Hippocampal formation (tissue), 2 donors: Measurements from ENCODE around the gene MAML3.
A peak's percentile ranks its signal among the peaks of the same experiment; 100 is the strongest.

Experiments
- DNase-seq, 2 donors: peaks; one replicate each; lab custom pipeline; 2025; lab: John Stamatoyannopoulos, UW

The MAML3 gene

DNA sequence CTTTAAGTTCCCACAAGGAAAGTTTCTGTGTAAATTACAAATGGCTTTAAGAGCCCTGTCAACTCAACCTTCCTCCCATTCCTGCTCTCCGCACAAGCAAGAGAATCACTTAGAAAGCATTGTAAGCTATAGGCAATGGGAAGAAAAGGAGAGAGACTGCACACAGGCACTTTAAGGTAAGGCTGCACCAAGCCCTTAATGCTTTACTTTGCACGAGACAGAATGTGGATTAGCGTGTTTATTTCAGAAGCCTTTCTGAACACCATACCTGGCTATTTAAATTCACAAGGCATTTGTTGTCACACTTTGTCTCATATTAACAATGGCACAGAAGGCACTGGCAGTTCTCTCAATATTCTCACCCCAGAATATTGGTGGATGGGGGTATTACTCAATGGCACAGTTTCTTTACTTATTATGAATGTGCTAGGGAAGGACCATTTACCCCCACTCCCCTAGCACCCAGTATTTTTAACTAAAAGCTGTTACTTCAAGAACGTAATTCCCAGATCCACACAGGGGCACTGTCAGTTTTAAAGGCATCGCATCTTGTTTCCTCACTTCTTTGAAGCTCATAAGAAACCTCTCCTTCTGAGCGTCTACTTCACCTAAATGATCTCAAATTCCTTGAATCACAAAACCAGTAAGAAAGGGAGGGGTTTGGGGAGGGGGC, 150.0 kb downstream of the MAML3 start:
- no peak for DNase-seq

DNA sequence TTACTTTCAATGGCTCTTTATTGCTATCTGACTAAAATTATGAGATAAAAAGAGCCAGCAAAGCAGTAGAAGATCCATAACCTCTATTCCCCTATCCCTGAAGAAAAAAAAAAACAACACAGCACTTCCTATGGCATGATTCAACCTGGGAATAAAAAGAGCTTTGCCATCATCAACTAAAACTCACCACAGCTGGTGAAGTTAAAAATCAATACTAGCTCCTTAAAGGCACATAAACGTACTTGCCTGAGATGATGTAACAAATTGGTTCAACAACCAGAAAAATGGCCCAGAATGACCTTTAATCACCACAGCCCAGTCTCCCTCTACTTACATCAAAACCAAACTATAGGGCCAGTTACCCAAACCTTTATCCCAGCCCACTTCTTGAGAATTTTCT, 153.8 kb downstream of the MAML3 start:
- DNase-seq = no peak

DNA sequence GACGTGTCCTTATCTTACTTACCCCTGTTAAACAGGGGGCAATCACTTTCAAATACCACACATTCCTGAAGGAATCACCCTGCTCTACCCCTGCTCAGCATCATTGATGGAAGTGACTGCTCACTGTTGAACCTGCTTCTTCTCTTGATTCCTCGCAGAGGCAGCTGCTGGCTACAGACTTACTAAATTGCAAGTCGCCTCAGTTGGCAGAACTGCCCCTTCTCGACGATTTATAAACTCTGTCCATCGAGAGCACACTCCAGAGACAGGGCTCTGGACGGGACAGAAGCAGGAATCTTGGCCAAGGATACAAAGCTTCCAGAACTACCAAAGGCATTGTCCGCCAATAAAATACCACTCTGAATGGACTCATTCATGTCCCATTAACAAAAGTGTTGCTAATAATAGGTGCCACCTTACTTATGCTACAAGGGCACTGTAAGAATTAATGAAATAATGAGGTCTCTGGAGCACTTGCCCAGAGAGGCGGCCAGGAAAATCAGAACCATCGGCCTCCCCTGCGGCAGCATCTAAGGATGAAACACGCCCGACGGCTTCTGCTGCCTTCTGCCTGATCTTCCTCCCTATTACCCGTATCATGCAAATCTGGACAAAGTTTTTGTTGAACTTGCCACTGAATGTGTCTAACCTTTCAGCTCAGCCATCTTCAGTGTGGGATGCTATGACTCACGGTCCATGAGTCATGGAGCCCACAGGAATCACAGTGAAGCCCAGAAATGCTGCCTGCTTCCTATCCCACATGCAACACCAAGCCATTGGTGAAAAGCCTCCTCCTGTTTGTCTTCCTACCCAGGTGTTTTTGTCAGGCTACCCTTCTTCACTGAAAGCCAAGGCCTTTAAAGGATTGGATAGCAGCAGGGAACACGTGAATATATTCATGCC, 164.9 kb downstream of the MAML3 start:
- DNase-seq = no peak

DNA sequence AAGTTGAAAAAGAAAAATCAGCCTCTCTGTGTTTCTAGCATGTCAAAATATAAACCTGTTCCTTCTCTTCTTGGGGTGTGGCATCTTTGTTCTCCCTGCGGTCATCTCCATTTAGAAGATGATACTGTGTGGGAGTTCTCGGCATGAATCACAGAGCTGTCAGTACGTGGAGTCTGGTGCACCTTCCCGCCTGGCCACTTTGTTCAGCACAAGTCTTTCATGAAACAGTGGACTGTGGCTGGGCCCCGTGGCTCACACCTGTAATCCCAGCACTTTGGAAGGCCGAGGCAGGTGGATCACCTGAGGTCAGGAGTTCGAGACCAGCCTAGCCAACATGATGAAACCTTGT, 166.5 kb downstream of the MAML3 start:
- no peak for DNase-seq

DNA sequence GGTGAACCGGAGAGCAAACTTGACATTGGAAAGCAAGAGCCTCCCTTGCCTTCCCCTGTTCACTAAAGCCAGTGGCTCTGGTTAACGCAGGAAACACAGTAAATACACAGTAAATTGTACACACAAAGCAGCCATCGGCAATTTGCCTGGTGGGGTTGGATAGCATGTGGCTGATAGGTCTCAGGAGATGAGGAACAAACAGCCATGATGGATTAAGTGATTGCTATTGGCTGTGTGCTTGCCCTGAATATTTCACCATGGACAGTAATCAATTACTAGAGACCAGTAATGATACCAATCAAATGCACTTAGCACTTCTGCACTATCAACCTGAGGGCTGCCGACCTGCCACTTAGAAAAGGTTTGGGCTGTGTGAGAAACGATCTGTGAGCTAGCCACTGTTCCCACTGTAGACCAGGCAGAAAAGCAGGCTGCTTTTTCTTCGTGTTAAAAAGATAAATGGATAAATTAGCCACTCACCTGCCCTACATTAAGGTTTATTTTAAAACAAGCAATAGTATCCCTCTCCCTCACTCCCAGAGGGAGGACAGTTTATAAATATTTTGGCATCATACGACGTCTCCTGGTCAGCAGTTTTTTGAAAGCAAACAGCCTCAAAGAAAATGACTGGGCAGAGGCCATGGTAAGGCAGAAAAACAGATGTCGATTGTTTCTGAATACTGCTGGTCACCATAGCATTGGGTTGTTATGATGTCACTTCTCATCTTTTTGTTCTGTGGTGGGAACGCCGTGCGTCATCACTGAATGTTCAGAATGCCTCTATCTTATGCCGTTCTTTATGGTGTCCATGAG, 167.1 kb downstream of the MAML3 start:
- no peak for DNase-seq

GRCh38 chr4:139986106-139986505, 167.9 kb downstream of the MAML3 start:
- no peak for DNase-seq

DNA sequence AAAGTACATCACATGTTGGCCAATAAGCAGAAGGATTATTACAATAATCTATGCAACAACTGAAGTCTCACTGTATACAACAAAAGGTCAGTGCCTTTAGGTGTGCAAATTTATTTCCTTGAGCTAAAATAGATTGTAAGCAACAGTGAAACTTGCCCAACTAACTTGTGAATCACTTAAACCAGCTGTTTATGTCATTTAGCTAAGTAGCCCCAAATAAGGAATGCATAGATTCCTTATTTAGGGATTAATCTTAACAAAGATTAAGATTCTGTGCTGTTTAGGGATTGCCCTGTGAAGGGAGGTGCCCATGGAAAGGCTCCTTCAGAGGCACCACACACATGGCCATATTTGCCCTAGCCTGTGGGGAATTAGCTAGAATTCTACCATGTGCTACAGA, 168.6 kb downstream of the MAML3 start:
- DNase-seq = no peak

GRCh38 chr4:139984471-139984870, 169.5 kb downstream of the MAML3 start:
- no peak for DNase-seq

DNA sequence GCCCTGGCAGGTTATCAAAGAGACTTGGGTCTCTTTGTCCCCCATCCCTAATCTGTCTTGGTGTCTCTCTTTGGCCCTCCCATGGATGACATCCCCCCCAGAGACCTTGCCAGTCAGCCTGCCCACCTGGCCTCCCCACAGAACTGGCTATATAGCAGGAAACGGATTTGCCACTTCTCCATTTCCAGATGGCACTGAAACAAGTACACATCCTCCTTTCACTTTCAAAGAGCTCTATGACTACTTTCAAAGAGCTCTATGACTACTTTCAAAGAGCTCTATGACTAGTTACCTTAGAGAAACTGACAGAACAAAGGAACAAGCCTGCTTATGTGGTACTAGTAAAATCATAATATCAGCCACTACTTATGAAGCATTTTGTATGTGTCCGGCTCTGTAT, 175.3 kb downstream of the MAML3 start:
- no peak for DNase-seq

GRCh38 chr4:139977838-139978609, 176.0 kb downstream of the MAML3 start:
- no peak for DNase-seq

DNA sequence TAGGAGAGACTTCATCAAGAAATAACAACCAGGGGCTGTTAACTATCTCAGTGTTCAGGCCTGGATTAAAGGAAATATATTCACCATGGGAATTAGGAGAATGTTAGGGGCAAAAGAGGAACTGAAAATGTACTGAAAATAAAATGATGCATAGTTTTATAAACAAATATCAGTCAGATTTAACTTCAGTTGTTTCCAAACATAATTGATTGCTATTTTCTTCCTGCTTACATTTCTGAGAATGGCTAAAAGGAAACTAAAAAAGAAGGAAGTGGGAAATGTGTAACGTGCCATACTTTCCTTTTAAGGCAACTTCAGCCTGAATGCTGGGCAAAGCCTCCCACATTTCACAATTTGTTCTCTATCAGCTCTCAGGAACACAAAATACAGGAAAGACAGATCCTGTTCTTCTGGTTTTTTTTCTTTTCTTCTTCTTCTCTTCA, 178.1 kb downstream of the MAML3 start:
- peak in 1 of 2 donors; percentile 40 for DNase-seq

DNA sequence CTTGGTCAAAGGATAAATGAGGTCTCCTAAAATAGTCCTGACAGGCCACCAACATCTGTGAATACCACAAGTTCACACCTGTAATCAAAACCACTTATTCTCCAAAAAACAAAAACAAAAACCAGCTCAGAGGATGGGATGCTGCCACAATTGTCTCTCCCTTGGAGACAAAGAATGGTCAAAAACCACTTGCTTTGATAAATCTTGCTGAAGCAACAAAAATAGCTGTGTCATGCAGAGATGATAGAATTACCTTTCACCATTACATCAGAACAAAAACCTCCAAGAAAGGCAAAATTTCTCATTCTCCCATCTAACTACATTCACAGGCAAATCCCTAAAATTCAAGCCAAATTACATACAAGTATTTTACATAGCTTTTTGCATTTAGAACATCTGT, 180.4 kb downstream of the MAML3 start:
- no peak for DNase-seq

- DNase-seq = no peak
Observed at GRCh38 chr4:139973015-139973414, 181.0 kb downstream of the MAML3 start.

GRCh38 chr4:139972305-139972704, 181.7 kb downstream of the MAML3 start:
- DNase-seq = no peak

DNA sequence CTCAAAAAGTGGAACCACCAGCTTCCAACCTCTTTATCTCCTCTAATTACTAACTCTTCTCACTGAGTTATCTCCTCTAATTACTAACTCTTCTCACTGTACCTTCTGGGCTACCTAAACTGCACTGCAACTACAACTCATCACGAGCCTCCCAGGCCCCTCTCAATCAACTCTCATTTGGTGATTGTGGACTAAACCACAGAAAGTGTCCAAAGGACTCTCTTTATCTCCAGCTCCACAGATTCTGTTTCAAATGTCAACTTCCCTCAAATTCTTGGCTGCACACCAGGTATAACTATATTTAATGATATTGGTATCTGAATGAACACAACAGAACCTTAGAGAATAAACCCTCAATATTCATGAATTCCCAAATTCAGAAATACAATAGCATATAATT, 182.9 kb downstream of the MAML3 start:
- no peak for DNase-seq

DNA sequence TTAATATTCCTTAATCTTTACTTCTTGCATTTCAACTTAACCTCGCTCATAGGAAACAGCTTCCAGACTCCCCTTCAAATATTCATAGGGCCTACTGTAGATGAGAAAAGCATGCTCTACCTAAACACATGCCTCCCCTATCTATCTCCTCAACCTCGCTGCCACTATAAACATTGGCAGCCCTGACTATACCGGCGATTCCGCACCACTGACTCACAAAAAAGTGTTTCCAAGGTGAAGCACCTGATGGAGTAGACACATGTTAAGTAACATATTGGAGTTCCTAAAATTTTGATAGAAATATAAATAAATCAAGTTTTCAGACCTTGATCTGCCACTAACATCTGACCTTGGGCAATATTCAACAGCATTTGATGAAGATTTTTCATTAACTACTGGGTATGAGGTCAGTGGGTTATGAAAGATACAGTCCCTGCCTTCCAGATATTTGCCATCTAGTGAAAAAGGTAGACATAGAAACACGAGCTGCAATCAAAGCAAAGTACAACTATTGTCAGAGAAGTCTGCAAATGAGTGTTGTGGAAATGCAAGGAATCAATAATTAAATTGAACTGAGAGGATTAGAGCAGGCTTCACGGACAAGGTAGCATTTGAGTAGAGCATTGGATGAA, 184.2 kb downstream of the MAML3 start:
- DNase-seq = no peak

DNA sequence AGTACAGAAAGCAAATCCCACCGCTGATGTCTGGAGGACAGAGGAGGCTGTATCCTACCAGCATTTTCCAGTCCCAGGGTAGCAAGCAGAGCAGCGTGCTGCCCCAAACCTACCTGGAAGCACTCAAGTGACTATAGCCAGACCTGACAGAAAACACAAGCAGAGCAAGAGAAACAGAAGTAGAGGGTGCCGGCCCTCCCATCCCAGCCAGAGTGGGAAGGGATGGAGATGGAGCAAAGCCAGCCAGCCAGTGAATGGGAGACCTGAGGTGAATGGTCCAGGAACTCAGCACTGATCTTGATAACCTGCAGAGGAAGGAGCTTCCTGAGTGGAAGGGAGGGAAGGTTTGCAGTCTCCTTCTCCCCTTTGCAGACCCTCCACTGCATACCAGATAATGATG, 185.2 kb downstream of the MAML3 start:
- DNase-seq = no peak

- DNase-seq = no peak
Observed at GRCh38 chr4:139966383-139966782, 187.6 kb downstream of the MAML3 start.

DNA sequence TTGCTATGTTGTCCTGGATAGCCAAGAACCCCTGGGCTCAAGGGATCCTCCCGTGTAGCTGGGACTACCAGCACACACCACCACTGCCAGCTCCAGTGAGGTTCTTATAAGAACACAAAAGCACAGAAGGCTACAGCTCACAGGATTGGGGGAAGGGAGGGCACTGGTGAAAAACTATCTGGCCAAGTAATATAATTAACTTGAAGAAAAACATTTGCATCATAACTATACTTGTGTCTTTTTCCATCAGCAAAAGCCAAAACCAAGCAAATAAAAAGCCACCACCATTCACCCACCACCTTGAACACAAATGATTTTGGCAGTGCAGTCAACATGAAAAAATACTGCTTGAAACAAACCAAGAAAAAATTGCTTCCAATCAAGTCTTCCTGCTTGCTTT, 188.2 kb downstream of the MAML3 start:
- DNase-seq = no peak

DNA sequence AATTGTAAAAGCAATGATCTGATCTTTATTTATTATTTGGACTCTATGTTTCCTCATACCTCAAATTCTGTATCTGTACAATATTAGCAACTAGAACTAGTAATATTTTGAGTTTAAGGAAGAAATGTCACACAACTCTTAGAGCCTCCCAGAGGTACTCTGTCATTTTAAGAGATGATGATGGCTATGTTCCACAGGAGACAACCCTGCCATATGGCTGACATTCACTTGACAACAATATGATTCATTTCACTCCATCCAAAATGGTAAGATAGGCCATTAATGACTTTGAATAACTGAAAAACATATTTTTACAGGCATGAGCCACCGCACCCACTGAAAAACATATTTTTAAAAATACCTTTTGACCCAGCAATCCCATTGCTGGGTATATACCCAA, 190.3 kb downstream of the MAML3 start:
- DNase-seq = no peak

- no peak for DNase-seq
Observed at GRCh38 chr4:139962130-139962684, 191.8 kb downstream of the MAML3 start.
